GM21515 (cell line): ENCODE measurements around the gene PGLYRP4.

Experiments
- ATAC-seq: cut with Tn5 transposase; IDR thresholded peaks from one replicate; pipeline ENCODE4 v1.9.1; 2021; ENCODE audit not compliant: unreplicated experiment

PGLYRP4 gene

DNA sequence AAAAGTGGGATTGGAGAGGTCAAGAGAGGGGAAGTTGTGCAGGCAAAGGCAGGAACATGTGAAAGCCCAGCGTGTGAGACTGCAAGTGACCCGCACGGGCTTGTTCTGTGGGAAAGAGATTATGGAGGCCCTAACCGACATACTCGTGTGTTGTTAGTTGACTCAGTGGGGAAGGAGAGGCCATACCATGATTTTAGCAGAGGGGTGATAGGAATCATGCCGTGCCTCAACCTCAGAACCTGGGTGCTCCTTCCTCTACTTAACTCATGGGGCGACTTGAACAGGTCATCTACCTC lies 55.2 kb downstream of the PGLYRP4 start:
- ATAC-seq = no peak

- no peak for ATAC-seq
Observed at GRCh38 chr1:153292740-153293479, 55.7 kb downstream of the PGLYRP4 start.

GRCh38 chr1:153292185-153292584 lies 56.5 kb downstream of the PGLYRP4 start:
- ATAC-seq = no peak

GRCh38 chr1:153291514-153291913 lies 57.1 kb downstream of the PGLYRP4 start:
- no peak for ATAC-seq

DNA sequence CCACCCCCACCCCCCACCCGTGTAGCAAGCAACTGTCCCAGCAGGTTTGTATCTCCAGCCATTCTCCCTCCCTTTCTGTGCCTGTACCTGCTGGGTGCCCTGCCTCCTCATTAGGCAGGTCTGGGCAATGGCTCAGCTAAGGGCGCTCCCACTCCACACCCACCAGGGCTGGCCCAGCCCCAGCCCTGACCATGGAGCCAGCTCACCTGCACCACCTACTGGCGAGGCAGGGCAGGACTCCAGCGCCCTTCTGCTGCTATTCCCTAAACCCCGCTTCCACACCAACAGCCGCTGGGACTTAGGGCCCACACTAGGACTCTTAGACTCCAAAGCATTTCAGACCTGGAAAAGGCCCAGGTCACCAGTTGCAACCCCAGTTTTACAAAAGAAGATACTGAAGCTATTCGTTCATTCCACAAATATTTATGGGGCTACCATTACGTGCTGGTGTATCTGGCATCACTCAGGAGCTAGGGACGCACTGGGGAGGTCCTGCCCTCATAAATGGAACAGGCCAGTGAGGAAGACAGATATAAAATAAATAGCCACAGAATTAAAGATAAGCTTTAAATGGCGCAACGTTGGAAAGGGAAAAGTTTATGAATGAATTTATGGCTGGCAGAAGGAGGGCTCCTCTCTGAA lies 59.9 kb downstream of the PGLYRP4 start:
- no peak for ATAC-seq
